CD4-positive, alpha-beta T cell (primary cell): Measurements from ENCODE around the gene IFNAR1. TPM values are rescaled to one million over a fixed set of nuclear protein-coding genes. Genes with fewer than 3 reads are reported as not detected.
"Not testable (repeated sequence)": the region's sequence is repeated elsewhere in the genome, so short reads cannot be mapped to it uniquely, and the experiment has no call there.

Experiments
- ATAC-seq: fragments of 200-7000 bp; cut with Tn5 transposase; one replicate; pipeline ENCODE4 v1.10.0; 2022; ENCODE audit warnings: mild to moderate bottlenecking; ENCODE audit not compliant: poor library complexity
- CTCF ChIA-PET: fragments of 350-600 bp; sonication (Branson Sonifier 250); formaldehyde crosslinking; loops from one replicate; lab custom pipeline; 2021; ENCODE audit warnings: antibody characterized with exemption, inconsistent platforms; lab: Charles Lee
- POLR2A ChIA-PET: fragments of 350-600 bp; sonication (Branson Sonifier 250); formaldehyde crosslinking; loops from one replicate; lab custom pipeline; 2021; ENCODE audit warnings: antibody characterized with exemption, inconsistent platforms; lab: Charles Lee
- DNase-seq, 14 experiments: peaks; one replicate each; pipeline ENCODE4 v3.0.0-alpha.2; 2013 to 2020; ENCODE audit warnings: mixed read lengths in 2 of 14
- H3K27ac ChIP-seq, 2 donors: one replicate each; pipeline versions ENCODE4 v1.5.1 to v1.7.0; 2013; ENCODE audit warnings: low read length in 2 of 2, low read depth in 1 of 2, mild to moderate bottlenecking in 1 of 2
- H3K27me3 ChIP-seq, 2 experiments: 1 replicate in 1 of 2; 2 replicates in 1 of 2; pipeline versions ENCODE4 v1.6.1 to v1.7.0; 2013; ENCODE audit warnings: low read length in 2 of 2, control low read depth in 1 of 2, mild to moderate bottlenecking in 1 of 2, moderate library complexity in 1 of 2; ENCODE audit not compliant: insufficient read depth in 2 of 2, control insufficient read depth in 1 of 2
- H3K36me3 ChIP-seq: one replicate; pipeline ENCODE4 v1.6.1; 2013; ENCODE audit warnings: low read length, control low read depth; ENCODE audit not compliant: insufficient read depth
- H3K4me1 ChIP-seq: one replicate; pipeline ENCODE4 v1.6.1; 2013; ENCODE audit warnings: low read length, control low read depth; ENCODE audit not compliant: insufficient read depth
- H3K4me3 ChIP-seq: one replicate; pipeline ENCODE4 v1.5.1; 2013; ENCODE audit warnings: mild to moderate bottlenecking, low read length, moderate library complexity
- H3K9me3 ChIP-seq, 2 experiments: 1 replicate in 1 of 2; 2 replicates in 1 of 2; pipeline versions ENCODE4 v1.6.1 to v1.7.0; 2013; ENCODE audit warnings: low read length in 2 of 2, mild to moderate bottlenecking in 2 of 2, control low read depth in 1 of 2, moderate library complexity in 1 of 2; ENCODE audit not compliant: control insufficient read depth in 1 of 2, insufficient read depth in 1 of 2
- H3K27ac Mint-ChIP-seq: one replicate; pipeline ENCODE4 v1.8.0; 2020; ENCODE audit warnings: mixed read lengths
- H3K27me3 Mint-ChIP-seq: one replicate; pipeline ENCODE4 v1.8.0; 2021; ENCODE audit warnings: mixed read lengths
- H3K36me3 Mint-ChIP-seq: one replicate; pipeline ENCODE4 v1.8.0; 2021; ENCODE audit warnings: low read depth, mixed read lengths
- H3K4me1 Mint-ChIP-seq: one replicate; pipeline ENCODE4 v1.8.0; 2021; ENCODE audit warnings: low read depth, mixed read lengths
- H3K4me3 Mint-ChIP-seq: one replicate; pipeline ENCODE4 v1.8.0; 2020; ENCODE audit warnings: mild to moderate bottlenecking, mixed read lengths
- H3K9me3 Mint-ChIP-seq: one replicate; pipeline ENCODE4 v1.8.0; 2020; ENCODE audit warnings: mixed read lengths
- CTCF ChIP-seq: fragments of 200-600 bp; IDR thresholded peaks from one replicate; pipeline ENCODE4 v1.8.0; 2022; ENCODE audit warnings: antibody characterized with exemption, mild to moderate bottlenecking
- intact Hi-C, 2 experiments: fragments of 100-400 bp; cut with DNase I in 1 of 2; cut with micrococcal nuclease in 1 of 2; formaldehyde crosslinking; loops; one replicate each; pipeline versions ENCODE4 v1.15.1 to v1.9.0; 2023 to 2025; cut with DNase I, micrococcal nuclease
- total RNA-seq, 174 experiments: library from RNA in 2 of 174; stranded (reverse) in 2 of 174; gene quantifications; one replicate each; pipeline ENCODE4 v1.2.3 and lab custom pipeline; 2021 to 2026

IFNAR1 gene
- total RNA-seq, 2 experiments from 2014 or later: 20.4 to 26.8 TPM

DNA sequence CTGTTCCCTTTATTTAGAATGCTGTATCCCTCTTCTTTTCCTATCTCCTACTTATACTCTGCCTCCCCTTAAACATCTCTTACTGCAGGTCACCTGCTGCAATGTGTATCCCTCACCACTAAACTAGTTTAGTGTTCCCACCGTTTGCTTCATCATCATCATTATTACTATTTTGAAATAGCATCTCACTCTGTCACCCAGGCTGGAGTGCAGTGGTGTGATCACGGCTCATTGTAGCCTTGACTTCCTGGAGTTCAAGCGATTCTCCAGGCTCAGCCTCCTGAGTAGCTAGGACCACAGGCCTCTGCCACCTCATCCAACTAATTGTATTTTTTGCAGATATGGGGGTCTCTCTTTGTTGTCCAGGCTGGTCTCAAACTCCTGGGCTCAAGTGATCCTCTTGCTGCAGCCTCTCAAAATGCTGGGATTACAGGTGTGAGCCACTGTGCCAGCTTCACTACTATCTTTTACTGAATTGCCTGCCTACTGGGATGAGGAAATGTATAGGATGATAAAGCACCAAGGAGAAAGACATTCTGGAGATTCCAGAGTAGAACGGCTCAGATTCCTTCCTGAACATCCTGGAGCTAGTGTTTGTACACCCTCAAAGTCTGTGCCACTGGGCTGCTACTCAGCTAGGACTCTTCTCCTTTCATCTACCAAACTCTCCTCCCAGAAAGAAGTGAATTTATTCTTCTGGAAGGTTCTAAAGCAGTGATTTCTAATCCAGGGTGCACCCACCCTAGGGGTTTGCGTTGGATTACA lies 8.6 kb upstream of the IFNAR1 start:
- H3K4me3 ChIP-seq: no peak overlapping the region
- Mint-ChIP-seq H3K4me3 (no peak overlapping the region), H3K4me1 (no peaks in the 10 kb centered on the region), H3K9me3 (no peaks in the 10 kb centered on the region), H3K27ac (no peak overlapping the region), H3K36me3 (no peaks in the 10 kb centered on the region), H3K27me3 (no peaks in the 10 kb centered on the region)
- DNase-seq (no peak), ATAC-seq (no peak)
- TF ChIP-seq CTCF: no peak
- no peaks in the 10 kb centered on the region for H3K27me3 ChIP-seq
- H3K36me3 ChIP-seq: no peaks in the 10 kb centered on the region
- no peak overlapping the region for H3K27ac ChIP-seq
- intact Hi-C loops: loop anchor here in 1 of 2 experiments (5.0 kb wide), 1 partner anchor 114 kb away; no protein-coding TSS in a partner anchor
- H3K9me3 ChIP-seq: no peaks in the 10 kb centered on the region
- ChIA-PET POLR2A (interaction anchor here (1.7 kb wide), 1 partner anchor 9 kb away, joined by 6 read pairs; the partner anchor contains the start of gene IFNAR1), CTCF (no interaction called here)
- H3K4me1 ChIP-seq: no peaks in the 10 kb centered on the region

DNA sequence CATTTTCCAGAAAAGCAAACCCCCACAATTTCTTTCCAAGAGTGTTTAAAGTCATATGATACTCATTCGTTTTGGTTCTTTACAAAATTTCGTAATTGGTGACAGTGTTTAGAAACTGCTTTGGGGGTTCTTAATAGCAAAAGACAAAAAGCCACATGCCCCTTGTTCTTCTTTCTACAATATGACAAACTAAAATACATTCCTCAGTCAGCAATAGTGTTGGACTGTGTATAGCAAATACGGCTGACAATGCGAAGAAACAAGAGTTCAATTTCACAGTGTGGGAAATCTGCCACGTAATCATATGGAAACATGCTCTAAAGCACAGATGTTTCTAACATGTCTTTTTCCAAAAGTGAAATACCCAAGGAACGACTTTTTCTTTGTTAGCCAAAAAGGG lies 7.6 kb upstream of the IFNAR1 start:
- H3K27me3 Mint-ChIP-seq: no peaks in the 10 kb centered on the region
- CTCF ChIA-PET: no interaction called here

DNA sequence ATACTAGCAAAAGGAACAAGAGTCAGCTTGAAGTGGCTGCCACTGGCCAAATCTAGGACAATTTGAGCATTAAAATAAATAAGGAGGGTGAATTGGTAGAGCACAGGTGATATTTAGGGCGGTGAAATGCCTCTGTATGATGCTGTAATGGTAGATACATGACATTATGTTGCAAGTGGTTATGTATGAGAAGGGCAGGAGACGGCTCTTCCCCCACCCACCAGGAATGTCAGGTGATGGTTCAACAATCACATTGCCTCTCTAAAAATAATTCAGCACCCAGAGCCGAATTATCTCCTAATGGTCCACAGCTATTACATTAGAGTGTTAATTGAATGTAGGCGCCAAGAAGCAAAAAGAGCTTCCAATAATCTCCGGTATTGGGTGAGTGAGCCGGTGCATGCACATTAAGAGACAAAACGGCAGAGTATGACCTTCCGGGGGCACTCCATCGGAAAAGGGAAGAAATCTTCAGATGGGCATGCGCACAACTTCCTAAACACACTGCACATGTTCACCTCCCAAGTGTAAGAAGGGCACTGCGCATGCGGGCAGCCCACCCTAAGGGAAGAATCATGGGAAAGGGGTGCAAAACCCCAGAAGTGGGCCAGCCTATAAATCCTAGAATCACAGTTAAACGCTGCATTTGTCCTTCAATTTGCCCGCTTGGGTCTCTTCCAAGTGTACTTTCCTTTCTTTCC lies 6.8 kb upstream of the IFNAR1 start:
- no peak overlapping the region for H3K4me3 Mint-ChIP-seq
- no peak overlapping the region for H3K27ac Mint-ChIP-seq
- no peaks in the 10 kb centered on the region for H3K36me3 Mint-ChIP-seq
- ChIA-PET CTCF (no interaction called here), POLR2A (no interaction called here)
- no peaks in the 10 kb centered on the region for H3K36me3 ChIP-seq
- TF ChIP-seq CTCF: no peak
- H3K9me3 ChIP-seq: no peaks in the 10 kb centered on the region
- no peaks in the 10 kb centered on the region for H3K4me1 ChIP-seq
- no peaks in the 10 kb centered on the region for H3K9me3 Mint-ChIP-seq
- no peak for DNase-seq
- no peaks in the 10 kb centered on the region for H3K4me1 Mint-ChIP-seq
- intact Hi-C loops: loop anchor here in 1 of 2 experiments (5.0 kb wide), 1 partner anchor 116 kb away; no protein-coding TSS in a partner anchor
- H3K27me3 Mint-ChIP-seq: no peaks in the 10 kb centered on the region
- no peaks in the 10 kb centered on the region for H3K27me3 ChIP-seq
- no peak for ATAC-seq
- no peak overlapping the region for H3K4me3 ChIP-seq
- H3K27ac ChIP-seq: no peak overlapping the region

More for the DNA sequence above, 7.6 kb upstream of the IFNAR1 start:
- intact Hi-C loops: loop anchor here in 1 of 2 experiments (5.0 kb wide), 1 partner anchor 115 kb away; no protein-coding TSS in a partner anchor
- no peaks in the 10 kb centered on the region for H3K9me3 ChIP-seq
- POLR2A ChIA-PET: interaction anchor here (1.7 kb wide), 1 partner anchor 8 kb away, joined by 6 read pairs; the partner anchor contains the start of gene IFNAR1
- H3K27ac Mint-ChIP-seq: no peak overlapping the region
- no peak for ATAC-seq
- H3K4me1 ChIP-seq: no peaks in the 10 kb centered on the region
- H3K36me3 Mint-ChIP-seq: no peaks in the 10 kb centered on the region
- H3K4me3 ChIP-seq: no peak overlapping the region
- H3K27me3 ChIP-seq: no peaks in the 10 kb centered on the region
- no peak for DNase-seq
- H3K4me1 Mint-ChIP-seq: no peaks in the 10 kb centered on the region
- H3K4me3 Mint-ChIP-seq: no peak overlapping the region
- H3K27ac ChIP-seq: no peak overlapping the region
- no peaks in the 10 kb centered on the region for H3K9me3 Mint-ChIP-seq
- TF ChIP-seq CTCF: no peak
- H3K36me3 ChIP-seq: no peaks in the 10 kb centered on the region

- H3K4me3 Mint-ChIP-seq, H3K36me3 ChIP-seq, H3K4me1 ChIP-seq, H3K27ac ChIP-seq, H3K36me3 Mint-ChIP-seq, H3K4me3 ChIP-seq, H3K9me3 ChIP-seq, H3K4me1 Mint-ChIP-seq, H3K27me3 Mint-ChIP-seq, H3K27ac Mint-ChIP-seq, intact Hi-C loops, ATAC-seq, H3K9me3 Mint-ChIP-seq, H3K27me3 ChIP-seq: not testable (repeated sequence)
- CTCF ChIA-PET: interaction anchor here (1.9 kb wide), 1 partner anchor 121 kb away, joined by 9 read pairs; no protein-coding TSS in a partner anchor
- peak in 3 of 14 experiments; percentile 16 to 44 (median 18) for DNase-seq
- POLR2A ChIA-PET: interaction anchor here (0.6 to 2.3 kb wide), 4 partner anchors 10 to 32 kb away, joined by 3 to 8 read pairs (median 4); no protein-coding TSS in a partner anchor
These were observed 3.8 kb upstream of the IFNAR1 start for GRCh38 chr21:33321005-33321404.

DNA sequence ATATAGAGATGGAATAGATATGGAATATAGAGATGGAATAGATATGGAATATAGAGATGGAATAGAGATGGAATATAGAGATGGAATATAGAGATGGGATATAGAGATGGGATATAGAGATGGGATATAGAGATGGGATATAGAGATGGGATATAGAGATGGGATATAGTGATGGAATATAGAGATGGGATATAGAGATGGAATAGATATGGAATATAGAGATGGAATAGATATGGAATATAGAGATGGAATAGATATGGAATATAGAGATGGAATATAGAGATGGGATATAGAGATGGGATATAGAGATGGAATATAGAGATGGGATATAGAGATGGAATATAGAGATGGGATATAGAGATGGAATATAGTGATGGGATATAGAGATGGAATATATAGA lies 1.2 kb upstream of the IFNAR1 start:
- peaks cover 29% of the 10 kb centered on the region for H3K4me1 ChIP-seq
- H3K4me3 Mint-ChIP-seq, H3K36me3 Mint-ChIP-seq, POLR2A ChIA-PET, H3K27me3 Mint-ChIP-seq, H3K9me3 ChIP-seq, ATAC-seq, H3K27ac Mint-ChIP-seq, DNase-seq, H3K36me3 ChIP-seq, H3K27me3 ChIP-seq, H3K27ac ChIP-seq, H3K9me3 Mint-ChIP-seq, H3K4me3 ChIP-seq, CTCF ChIA-PET: not testable (repeated sequence)
- intact Hi-C loops: loop anchor here in 1 of 2 experiments (1.0 kb wide), 1 partner anchor 39 kb away; no protein-coding TSS in a partner anchor
- H3K4me1 Mint-ChIP-seq: peaks cover 23% of the 10 kb centered on the region
